ENCODE data around the gene ASB4.

Gene ASB4

DNA sequence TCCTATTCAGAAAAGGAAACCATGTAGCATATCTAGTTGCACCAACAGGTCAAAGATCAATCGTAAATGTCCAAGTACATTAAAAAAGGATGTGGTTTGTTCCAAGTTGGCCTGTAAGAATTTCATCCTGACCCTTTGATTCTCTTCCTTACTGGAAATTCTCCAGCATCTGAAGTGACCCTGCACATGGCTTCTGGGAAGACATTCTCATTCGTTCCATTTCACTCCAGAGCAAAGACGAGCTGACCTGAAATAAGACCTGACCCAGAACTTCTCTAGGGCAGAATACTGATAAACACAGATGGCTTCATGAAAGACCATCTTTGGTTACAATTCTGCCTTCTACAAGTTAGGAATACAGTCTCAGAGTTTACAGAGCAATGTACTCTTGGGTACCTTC lies 39.8 kb downstream of the ASB4 start:
- in situ Hi-C loops (cut with MboI; ENCODE audit: low sequenced_read_pairs) = loop anchor here (25.0 kb wide), 1 partner anchor 162 kb away; no protein-coding TSS in a partner anchor

DNA sequence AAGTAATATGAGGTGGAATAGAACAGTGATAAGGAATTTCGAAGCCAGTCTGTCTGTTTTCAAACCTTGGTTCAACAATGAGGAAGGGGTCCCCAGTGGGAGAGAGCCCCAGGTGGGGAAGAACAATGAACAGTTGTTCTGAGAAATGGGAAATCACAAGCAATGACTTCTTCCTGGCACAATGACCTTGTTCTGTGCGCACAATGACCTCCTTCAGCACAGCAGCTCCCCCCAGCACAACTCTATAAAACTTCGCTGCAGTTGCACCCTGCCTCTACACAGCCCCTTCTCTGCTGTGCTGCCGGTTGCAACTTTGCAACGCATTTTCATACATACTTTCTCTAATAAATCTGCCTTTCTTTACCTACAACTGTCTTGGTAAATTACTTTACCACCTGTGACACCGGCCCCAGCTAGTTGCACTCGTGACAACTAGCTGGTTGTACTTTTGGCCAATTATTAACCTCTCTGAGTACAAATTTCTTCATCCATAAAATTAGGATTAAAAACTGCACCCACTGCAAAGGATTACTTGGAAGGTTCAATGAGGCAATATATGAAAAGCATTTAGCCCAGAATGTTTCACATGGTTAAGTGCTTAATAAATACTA lies 40.5 kb downstream of the ASB4 start:
- in situ Hi-C loops (cut with MboI; ENCODE audit: low sequenced_read_pairs) = loop anchor here (25.0 kb wide), 1 partner anchor 161 kb away; no protein-coding TSS in a partner anchor

DNA sequence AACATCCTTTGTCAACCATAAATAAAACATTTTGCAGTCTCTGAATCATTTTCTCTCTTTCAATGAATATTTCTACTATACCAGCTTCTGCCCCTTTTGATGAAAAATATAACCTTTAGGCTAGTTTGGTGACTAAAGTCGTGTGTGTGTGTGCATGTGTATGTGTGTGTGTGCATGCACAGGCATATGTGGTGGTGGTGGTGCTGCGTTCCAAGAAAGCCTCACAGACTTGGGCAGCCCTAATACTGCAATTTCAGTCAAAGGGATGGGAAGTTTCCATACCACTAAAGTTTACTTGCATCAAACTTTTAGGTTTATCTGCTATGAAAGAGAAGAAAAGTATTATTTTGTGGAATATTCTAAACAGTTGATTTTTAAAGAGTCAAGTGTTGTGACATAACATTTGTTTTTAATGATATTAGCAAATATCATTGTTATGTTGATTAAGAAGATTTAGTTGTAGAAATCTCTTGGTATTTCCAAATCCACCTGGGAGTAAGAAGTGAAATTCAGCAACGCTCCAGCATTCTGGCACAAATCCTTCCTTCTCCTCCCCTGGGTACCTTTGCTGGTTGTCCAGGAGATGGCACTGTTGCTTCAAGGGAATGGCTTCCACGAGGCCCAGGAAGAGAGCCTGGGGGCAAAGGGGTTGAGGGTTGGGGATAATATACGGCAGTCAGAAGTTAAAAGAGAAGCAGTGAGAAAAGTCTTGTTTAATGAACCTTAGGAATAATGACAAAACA lies 41.5 kb downstream of the ASB4 start:
- in situ Hi-C loops (cut with MboI; ENCODE audit: low sequenced_read_pairs) = loop anchor here (25.0 kb wide), 1 partner anchor 160 kb away; no protein-coding TSS in a partner anchor

DNA sequence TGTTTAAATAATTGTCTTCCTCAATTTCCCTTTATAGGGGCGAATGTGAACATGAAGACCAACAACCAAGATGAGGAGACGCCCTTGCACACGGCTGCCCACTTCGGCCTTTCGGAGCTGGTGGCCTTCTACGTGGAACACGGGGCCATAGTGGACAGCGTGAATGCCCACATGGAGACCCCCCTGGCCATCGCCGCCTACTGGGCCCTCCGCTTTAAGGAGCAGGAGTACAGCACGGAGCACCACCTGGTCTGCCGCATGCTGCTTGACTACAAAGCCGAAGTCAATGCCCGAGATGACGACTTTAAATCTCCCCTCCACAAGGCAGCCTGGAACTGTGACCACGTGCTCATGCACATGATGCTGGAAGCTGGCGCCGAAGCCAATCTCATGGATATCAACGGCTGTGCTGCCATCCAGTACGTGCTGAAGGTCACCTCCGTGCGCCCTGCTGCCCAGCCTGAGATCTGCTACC lies 42.1 kb downstream of the ASB4 start:
- in situ Hi-C loops (cut with MboI; ENCODE audit: low sequenced_read_pairs) = loop anchor here (25.0 kb wide), 1 partner anchor 159 kb away; no protein-coding TSS in a partner anchor

DNA sequence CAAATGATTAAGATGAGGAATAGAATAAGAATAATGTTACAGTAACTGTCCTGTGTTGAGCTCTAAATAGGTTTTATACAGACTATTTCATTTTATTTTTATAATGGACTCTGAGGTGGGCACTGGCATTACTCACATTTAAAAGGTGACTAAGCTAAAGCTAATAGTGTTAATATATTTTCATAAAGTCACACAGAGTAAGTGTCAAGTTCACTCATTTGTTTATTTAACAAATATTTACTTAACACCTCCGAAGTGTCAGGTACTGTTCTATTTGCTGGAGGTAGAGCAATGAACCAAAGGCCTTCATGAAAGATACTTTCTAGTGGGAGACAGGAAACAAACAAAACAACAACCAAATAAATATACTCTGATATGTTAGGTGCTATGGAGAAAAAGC lies 44.0 kb downstream of the ASB4 start:
- in situ Hi-C loops (cut with MboI; ENCODE audit: low sequenced_read_pairs) = loop anchor here (25.0 kb wide), 1 partner anchor 158 kb away; no protein-coding TSS in a partner anchor

DNA sequence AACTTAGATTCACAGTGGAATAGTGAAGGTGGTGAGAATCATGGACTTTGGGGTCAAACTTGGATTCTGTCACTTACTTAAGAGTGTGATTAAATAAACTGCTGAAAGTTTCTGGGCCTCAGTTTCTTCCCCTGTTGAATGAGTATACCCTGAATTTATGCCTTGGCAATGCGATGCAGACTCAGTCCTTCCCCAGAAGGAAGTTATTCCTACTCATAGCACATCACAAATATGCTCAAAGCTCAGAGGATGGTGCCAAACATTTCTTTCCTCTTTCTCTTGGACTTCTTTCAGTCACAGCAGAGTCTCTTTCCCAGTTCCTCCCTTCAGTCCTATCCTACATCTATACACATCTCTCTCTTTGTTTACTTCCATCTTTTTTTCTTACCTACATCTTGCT lies 45.1 kb downstream of the ASB4 start:
- in situ Hi-C loops (cut with MboI; ENCODE audit: low sequenced_read_pairs) = loop anchor here (25.0 kb wide), 1 partner anchor 156 kb away; no protein-coding TSS in a partner anchor

DNA sequence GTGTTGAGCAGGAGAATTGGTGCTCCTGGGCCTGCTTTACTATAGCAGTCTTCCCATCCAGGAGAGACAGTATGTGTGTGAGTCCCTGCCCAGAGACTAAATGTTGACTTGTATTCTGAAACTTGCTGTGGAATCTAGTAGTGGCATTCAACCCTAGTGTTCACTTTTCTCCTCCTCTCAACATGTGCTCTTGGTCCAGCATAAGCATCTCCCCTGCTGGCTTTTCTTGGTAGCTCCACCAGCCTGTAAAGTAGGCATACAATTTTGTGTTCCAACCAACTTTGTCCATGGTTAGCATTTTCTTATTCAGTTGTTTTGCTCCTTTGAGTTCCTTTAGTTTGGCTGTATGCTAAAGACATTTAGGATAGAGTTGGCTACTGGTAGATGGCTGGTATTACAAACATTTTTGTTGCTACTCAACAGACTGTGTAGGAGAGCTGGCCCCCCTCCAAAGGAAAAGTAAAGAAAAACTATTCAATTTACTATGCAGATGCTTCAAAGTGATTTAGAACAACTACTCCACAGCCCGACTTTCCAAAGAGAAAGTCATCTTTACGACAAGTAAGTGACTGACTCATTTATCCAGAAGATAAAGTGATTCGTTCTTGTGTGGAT lies 46.0 kb downstream of the ASB4 start:
- in situ Hi-C loops (cut with MboI; ENCODE audit: low sequenced_read_pairs) = loop anchor here (25.0 kb wide), 1 partner anchor 156 kb away; no protein-coding TSS in a partner anchor

DNA sequence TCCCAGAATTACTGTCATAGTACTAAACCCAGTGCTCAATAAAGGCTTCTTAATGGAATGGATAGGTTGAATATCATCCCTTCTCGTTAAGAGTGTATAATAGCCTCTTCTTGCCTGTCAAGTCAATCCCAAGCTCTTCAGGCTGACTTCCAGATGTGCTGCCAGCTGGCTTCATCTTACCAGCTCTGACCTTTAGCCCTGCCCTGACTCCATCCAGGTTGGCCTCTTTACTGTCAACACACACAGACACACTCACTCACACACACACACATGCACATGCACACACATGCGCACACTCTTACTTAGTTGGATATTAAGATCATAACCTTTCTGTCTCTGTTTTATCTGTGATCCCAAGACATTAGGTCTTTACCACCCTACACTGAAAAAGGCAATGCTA lies 49.1 kb downstream of the ASB4 start:
- in situ Hi-C loops (cut with MboI; ENCODE audit: low sequenced_read_pairs) = loop anchor here (25.0 kb wide), 1 partner anchor 153 kb away; no protein-coding TSS in a partner anchor

DNA sequence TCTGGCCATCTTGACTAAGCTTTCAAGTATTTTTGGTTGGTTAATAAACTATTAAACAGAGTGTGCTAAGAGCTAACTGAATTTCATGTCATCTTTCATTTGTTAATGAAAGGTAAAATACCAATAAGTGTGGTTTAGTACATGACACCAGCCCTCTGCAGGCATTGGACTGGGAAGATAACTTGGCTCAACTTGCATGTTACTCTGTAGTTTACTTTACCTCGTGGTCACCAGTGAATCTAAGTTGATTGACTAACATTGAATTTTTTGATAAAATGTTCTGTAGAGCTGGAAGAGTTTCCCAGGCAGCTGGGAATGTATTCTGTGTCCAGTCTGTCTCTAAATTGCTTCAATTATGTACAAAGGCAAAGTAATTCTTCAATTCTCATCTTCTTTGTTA lies 49.9 kb downstream of the ASB4 start:
- in situ Hi-C loops (cut with MboI; ENCODE audit: low sequenced_read_pairs) = loop anchor here (25.0 kb wide), 1 partner anchor 152 kb away; no protein-coding TSS in a partner anchor

DNA sequence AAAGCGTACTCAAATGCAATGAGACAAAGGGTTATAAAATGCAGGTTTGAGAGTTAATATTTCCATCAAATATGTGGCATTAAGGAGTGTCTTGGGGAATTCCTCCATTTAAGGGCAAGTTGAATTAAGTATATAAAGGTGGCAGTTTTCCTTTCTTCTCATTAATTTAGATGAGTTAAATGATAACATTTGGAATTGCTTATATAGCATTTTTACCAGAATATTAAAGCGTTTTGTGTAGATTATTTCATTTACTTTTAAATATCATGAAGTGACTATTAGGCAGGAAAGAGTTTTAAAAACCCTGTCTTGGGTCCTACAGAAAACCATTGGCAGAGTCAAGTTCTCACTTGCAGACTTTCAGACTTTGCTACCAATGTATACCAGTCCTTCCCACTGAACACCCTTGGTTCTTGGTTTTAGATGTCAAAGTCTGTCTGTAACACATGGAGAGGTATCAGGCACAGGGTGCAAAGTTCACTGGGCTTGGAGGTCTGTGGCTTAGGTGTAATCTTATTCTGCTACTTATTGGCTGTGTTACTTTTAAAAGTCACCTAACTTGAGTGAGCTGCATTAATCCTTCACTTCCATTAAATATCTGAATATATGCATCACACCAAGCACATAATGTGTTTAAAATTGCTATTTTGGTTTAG lies 51.0 kb downstream of the ASB4 start:
- in situ Hi-C loops (cut with MboI; ENCODE audit: low sequenced_read_pairs) = loop anchor here (25.0 kb wide), 1 partner anchor 151 kb away; no protein-coding TSS in a partner anchor

DNA sequence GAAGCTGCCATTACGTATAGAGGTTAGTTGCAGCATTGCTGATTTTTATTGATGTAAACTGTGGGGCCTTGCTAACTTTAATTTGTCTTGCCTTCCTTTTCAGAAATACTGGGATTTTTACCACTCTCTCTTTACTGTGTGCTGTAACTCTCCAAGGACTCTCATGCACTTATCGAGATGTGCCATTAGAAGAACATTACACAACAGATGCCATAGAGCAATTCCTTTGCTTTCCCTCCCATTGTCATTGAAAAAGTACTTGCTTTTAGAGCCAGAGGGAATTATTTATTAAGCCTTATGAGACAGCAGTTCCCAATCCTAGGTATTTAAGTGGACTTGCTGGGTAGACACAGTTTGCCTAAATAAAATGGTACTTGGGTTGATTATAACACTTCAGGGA lies 51.7 kb downstream of the ASB4 start:
- in situ Hi-C loops (cut with MboI; ENCODE audit: low sequenced_read_pairs) = loop anchor here (25.0 kb wide), 1 partner anchor 150 kb away; no protein-coding TSS in a partner anchor

DNA sequence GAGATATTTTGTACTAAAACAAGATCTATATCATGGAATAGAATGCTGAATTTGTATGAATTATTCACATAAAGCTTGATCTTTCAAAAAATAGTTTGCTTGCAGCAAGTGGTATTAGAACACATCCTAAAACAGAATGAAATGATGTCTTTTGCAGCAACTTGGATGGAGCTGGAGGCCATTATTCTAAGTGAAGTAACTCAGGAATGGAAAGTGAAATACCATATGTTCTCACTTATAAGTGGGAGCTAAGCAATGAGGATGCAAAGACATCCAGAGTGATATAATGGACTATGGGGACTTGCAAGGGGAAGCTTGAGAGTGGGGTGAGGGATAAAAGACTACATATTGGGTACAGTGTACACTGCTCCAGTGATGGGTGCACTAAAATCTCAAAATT lies 53.7 kb downstream of the ASB4 start:
- in situ Hi-C loops (cut with MboI; ENCODE audit: low sequenced_read_pairs) = loop anchor here (25.0 kb wide), 1 partner anchor 148 kb away; no protein-coding TSS in a partner anchor

DNA sequence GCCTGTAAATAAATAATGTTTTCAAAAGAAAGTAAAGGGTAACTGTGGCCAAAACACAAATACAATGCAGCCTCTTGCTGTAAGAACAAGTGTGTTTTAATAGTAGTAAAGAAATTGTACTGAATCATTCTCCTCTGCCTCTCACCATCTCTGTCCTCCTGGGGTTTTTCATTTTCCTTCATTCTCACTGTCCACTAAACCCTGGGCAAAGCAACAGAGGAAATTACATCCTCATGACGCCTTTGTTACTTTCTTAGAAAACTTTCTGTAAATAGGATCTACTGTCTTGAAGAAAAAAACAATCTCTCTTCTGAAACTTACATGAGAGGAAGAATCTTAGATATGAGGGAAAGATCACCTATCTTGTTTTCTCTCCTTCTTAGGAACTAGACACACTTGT lies 54.6 kb downstream of the ASB4 start:
- in situ Hi-C loops (cut with MboI; ENCODE audit: low sequenced_read_pairs) = loop anchor here (25.0 kb wide), 1 partner anchor 147 kb away; no protein-coding TSS in a partner anchor

DNA sequence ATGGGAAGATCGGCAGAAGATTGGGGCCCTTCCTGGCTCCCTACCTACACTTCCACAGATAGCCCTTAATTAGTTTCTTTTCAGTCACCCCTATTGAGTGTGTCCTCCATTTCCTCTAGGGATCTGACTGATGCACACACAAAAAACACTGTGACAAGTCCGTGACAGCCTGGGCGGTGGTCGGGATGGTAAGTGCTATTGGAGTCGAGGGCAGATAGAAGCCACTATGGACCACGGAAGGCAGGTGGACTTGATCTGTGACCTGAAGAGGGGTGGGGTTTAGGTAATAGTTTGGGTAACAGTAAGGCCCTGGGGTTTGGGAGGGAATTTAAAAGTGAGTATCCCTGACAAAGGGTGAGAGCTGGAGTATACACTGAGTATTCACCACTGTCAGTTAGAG lies 57.6 kb downstream of the ASB4 start:
- in situ Hi-C loops (cut with MboI; ENCODE audit: low sequenced_read_pairs) = loop anchor here (25.0 kb wide), 1 partner anchor 144 kb away; no protein-coding TSS in a partner anchor

DNA sequence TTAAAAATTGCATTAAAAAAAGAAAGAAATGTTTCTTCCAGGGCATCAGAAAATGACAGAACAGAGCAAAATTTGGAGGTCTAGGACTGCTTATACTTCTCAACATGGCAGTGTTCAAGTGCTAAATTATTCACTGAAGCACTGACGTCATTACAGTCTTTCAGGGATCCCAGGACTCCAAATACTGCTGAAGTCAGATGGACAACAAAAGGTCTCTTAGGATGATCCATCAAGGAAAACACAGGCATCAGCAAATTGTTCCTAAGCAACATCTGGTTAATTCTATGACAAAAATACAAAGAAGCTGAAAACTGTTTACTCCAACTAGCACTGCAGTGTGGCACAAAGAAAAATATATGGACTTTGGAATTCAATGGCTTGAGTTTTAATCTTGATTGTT lies 58.4 kb downstream of the ASB4 start:
- in situ Hi-C loops (cut with MboI; ENCODE audit: low sequenced_read_pairs) = loop anchor here (25.0 kb wide), 1 partner anchor 143 kb away; no protein-coding TSS in a partner anchor

DNA sequence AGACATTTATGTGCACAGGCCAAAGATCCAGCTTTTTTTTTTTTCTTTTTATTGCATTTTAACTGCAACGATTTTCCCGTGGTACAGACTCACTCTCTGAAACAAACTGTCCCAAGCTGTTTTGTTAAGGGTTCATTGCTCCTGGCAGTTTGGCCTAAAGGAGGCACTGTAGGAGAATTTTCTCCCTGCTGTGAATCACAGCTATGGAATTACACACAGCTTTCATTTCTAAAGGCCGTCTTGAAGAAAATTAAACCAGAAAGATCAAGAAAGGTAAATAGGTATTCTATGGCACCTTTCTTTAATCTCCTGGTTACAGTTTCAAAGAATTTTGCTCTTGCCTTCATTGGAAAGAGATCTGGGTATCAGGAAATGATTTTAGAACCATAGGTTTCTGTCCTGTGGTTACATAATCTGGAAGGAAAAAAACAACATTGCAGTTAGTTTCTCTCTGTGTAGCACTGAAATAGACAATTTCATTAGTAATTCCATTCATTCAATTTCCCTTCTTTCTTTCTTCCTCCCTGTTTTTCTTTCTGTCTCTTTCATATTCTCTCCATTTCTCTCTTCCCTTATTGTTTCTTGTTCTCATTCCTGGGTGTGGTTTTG lies 59.4 kb downstream of the ASB4 start:
- in situ Hi-C loops (cut with MboI; ENCODE audit: low sequenced_read_pairs) = loop anchor here (25.0 kb wide), 1 partner anchor 142 kb away; no protein-coding TSS in a partner anchor

DNA sequence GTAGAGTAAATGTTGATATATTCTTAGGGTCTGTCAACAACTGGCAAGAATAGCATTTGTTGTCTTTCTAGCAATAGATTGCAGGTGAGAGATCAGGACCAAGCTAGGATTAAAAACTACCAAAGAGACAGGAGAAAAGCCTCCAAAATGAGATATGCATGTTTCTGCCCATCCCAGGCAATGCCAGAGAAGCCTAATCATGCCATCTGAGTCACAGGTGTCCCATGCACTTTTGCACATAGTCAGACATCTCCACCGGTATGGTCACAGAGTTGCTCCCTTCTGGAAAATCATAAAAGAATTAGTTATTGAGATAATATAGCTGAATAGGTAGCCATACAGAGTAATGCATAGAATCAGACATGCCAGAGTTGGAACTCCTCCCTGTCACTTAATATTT lies 59.9 kb downstream of the ASB4 start:
- in situ Hi-C loops (cut with MboI; ENCODE audit: low sequenced_read_pairs) = loop anchor here (25.0 kb wide), 1 partner anchor 142 kb away; no protein-coding TSS in a partner anchor

DNA sequence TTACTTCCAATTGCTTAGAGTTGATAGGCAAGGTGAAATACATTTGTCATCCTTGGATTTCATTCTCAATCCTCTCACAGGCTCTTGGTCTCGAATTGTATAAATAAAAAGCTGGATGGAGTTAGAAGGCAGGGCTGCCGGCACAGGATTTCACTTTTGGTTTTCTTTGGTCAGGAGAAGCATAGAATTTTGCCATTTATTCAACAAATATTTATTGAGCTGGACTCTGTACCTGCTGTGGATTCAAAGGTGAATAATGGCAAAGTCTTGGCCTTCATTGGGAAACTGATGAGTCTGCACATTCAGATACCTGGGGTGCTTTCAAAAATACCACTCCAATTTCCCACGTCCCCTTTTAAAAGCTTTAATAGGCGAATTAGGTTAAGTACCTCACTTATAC lies 60.9 kb downstream of the ASB4 start:
- in situ Hi-C loops (cut with MboI; ENCODE audit: low sequenced_read_pairs) = loop anchor here (25.0 kb wide), 1 partner anchor 141 kb away; no protein-coding TSS in a partner anchor
